ENCODE results near the gene CXCL14.

DNA sequence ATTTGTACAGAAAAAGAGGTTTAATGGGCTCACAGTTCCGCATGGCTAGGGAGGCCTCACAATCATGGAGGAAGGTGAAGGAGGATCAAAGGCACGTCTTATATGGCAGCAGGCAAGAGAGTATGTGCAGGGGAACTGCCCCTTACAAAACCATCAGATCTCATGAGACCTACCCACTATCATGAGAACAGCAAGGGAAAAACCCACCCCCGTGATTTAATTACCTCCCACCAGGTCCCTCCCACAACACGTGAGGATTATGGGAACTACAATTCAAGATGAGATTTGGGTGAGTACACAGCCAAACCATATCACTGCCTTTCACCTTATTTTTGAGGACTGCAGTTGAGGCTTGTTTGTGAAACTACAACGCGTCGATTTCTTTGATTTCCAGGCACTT, 22.2 kb downstream of the CXCL14 start:
- TF ChIP-seq, protein P1, sequence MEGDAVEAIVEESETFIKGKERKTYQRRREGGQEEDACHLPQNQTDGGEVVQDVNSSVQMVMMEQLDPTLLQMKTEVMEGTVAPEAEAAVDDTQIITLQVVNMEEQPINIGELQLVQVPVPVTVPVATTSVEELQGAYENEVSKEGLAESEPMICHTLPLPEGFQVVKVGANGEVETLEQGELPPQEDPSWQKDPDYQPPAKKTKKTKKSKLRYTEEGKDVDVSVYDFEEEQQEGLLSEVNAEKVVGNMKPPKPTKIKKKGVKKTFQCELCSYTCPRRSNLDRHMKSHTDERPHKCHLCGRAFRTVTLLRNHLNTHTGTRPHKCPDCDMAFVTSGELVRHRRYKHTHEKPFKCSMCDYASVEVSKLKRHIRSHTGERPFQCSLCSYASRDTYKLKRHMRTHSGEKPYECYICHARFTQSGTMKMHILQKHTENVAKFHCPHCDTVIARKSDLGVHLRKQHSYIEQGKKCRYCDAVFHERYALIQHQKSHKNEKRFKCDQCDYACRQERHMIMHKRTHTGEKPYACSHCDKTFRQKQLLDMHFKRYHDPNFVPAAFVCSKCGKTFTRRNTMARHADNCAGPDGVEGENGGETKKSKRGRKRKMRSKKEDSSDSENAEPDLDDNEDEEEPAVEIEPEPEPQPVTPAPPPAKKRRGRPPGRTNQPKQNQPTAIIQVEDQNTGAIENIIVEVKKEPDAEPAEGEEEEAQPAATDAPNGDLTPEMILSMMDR (IDR thresholded peaks at IDR 0.05; ENCODE audit: borderline replicate concordance, extremely low read depth, low read length, poor library complexity, severe bottlenecking) = no peak
- TF ChIP-seq EZH2 (IDR thresholded peaks at IDR 0.05; ENCODE audit: borderline replicate concordance, low read depth, low read length, severe bottlenecking) = no peak

Measured in DND-41 (cell line).